HEK293T (cell line): ENCODE measurements around the gene YOD1.

Experiments used
- BHLHE40 ChIP-seq: fragments of 450-650 bp; IDR thresholded peaks from 2 replicates; pipeline ENCODE4 v1.6.1; 2016; ENCODE audit warnings: mild to moderate bottlenecking, moderate library complexity, borderline replicate concordance
- FOXA1 ChIP-seq: fragments of 450-650 bp; IDR thresholded peaks from 2 replicates; pipeline ENCODE4 v1.6.1; 2016; ENCODE audit warnings: mild to moderate bottlenecking
- FOXM1 ChIP-seq: fragments of 450-650 bp; IDR thresholded peaks from 2 replicates; pipeline ENCODE4 v1.6.1; 2017; ENCODE audit warnings: mild to moderate bottlenecking, borderline replicate concordance
- HDGF ChIP-seq: fragments of 450-650 bp; IDR thresholded peaks from 2 replicates; pipeline ENCODE4 v1.6.1; 2017; ENCODE audit warnings: antibody characterized with exemption, borderline replicate concordance
- L3MBTL2 ChIP-seq: fragments of 450-650 bp; conservative IDR thresholded peaks from 2 replicates; pipeline ENCODE4 v1.6.1; 2016; ENCODE audit warnings: mild to moderate bottlenecking
- LEF1 ChIP-seq: fragments of 450-650 bp; IDR thresholded peaks from 2 replicates; pipeline ENCODE4 v1.6.1; 2017; ENCODE audit warnings: mild to moderate bottlenecking, borderline replicate concordance
- NFRKB ChIP-seq: fragments of 450-650 bp; IDR thresholded peaks from 2 replicates; pipeline ENCODE4 v1.6.1; 2016; ENCODE audit warnings: mild to moderate bottlenecking, moderate library complexity
- PKNOX1 ChIP-seq: fragments of 450-650 bp; IDR thresholded peaks from 2 replicates; pipeline ENCODE4 v1.6.1; 2016
- SP1 ChIP-seq: fragments of 450-650 bp; IDR thresholded peaks from 2 replicates; pipeline ENCODE4 v1.6.1; 2017
- SUZ12 ChIP-seq: fragments of 450-650 bp; IDR thresholded peaks from 2 replicates; pipeline ENCODE4 v1.6.1; 2016; ENCODE audit warnings: mild to moderate bottlenecking

DNA sequence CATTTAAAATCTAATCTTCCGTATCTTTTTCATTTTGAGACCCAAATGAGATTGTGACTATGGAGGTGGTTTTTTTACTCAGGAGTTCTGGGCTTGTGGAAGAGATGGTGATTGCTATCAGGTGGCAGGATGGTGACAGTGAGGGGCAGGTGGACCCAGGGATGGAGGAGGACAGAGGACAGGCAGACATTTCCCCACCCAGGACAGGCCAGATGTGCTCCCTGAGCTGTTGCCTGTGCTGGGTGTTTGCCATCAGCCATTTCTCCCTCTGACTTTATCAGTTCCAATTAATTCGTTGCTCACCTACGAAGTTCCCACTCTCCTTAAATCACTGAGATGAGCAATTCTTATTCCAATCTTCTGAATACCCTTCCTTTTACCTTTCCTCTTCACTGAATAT is 44.9 kb downstream of the YOD1 start:
- TF ChIP-seq NFRKB: no peak
- no peak for TF ChIP-seq SUZ12
- no peak for TF ChIP-seq SP1
- TF ChIP-seq FOXM1: no peak
- no peak for TF ChIP-seq BHLHE40
- no peak for TF ChIP-seq PKNOX1
- no peak for TF ChIP-seq HDGF
- no peak for TF ChIP-seq L3MBTL2
- TF ChIP-seq FOXA1: no peak
- TF ChIP-seq LEF1: no peak
